PFSK-1 (cell line): Measurements from ENCODE around the gene GLP1R.

Experiments
- FOXP2 ChIP-seq: optimal IDR thresholded peaks from 2 replicates; pipeline ENCODE3; 2011; ENCODE audit warnings: borderline replicate concordance, control low read depth, inconsistent platforms; ENCODE audit not compliant: insufficient read depth; ENCODE audit errors: extremely low read length, extremely low read depth
- POLR2AphosphoS5 ChIP-seq: IDR thresholded peaks from 2 replicates; pipeline ENCODE4 v1.6.1; 2012; ENCODE audit warnings: low read depth, mild to moderate bottlenecking, control low read depth, low read length, moderate library complexity
- REST ChIP-seq, 2 experiments: IDR thresholded peaks; 2 replicates each; pipeline versions ENCODE4 v1.6.1 to v1.8.0; 2011 to 2012; ENCODE audit warnings: low read depth in 2 of 2, low read length in 2 of 2, control low read depth in 1 of 2, inconsistent platforms in 1 of 2, mild to moderate bottlenecking in 1 of 2, moderate library complexity in 1 of 2; ENCODE audit not compliant: insufficient read depth in 1 of 2
- SIN3A ChIP-seq: IDR thresholded peaks from 2 replicates; pipeline ENCODE4 v1.6.1; 2012; ENCODE audit warnings: mild to moderate bottlenecking, low read length, moderate library complexity, borderline replicate concordance; ENCODE audit not compliant: insufficient read depth
- TAF1 ChIP-seq: IDR thresholded peaks from 2 replicates; pipeline ENCODE4 v1.6.1; 2012; ENCODE audit warnings: low read length, control low read depth, borderline replicate concordance; ENCODE audit not compliant: insufficient read depth

The GLP1R gene

GRCh38 chr6:39128832-39129231, 80.3 kb downstream of the GLP1R start:
- TF ChIP-seq FOXP2 (no peak), SIN3A (no peak), POLR2AphosphoS5 (no peak), TAF1 (no peak), REST (IDR thresholded peaks at IDR 0.05; ENCODE audit: insufficient read depth in 1 of 2, low read depth in 2 of 2, low read length in 2 of 2) (no peak)

- TF ChIP-seq REST (IDR thresholded peaks at IDR 0.05; ENCODE audit: insufficient read depth in 1 of 2, low read depth in 2 of 2, low read length in 2 of 2) (no peak), SIN3A (no peak), FOXP2 (no peak), POLR2AphosphoS5 (no peak), TAF1 (no peak)
Measured at GRCh38 chr6:39130691-39131090, 82.1 kb downstream of the GLP1R start.

GRCh38 chr6:39137245-39137644, 88.7 kb downstream of the GLP1R start:
- peak; percentile 88 to 100 for TF ChIP-seq REST (IDR thresholded peaks at IDR 0.05; ENCODE audit: insufficient read depth in 1 of 2, low read depth in 2 of 2, low read length in 2 of 2)
- TF ChIP-seq SIN3A = no peak
- no peak for TF ChIP-seq FOXP2
- no peak for TF ChIP-seq TAF1
